GM23248 (cell line): ENCODE measurements around the gene AMBRA1.

ENCODE experiments used
- EZH2 ChIP-seq: fragments of 200-600 bp; sonication (generic); IDR thresholded peaks from 2 replicates; pipeline ENCODE4 v1.6.1; 2018; ENCODE audit warnings: antibody characterized with exemption, mild to moderate bottlenecking; ENCODE audit not compliant: insufficient read depth, poor library complexity, severe bottlenecking
- EZH2phosphoT487 ChIP-seq: fragments of 200-600 bp; sonication (generic); IDR thresholded peaks from 2 replicates; pipeline ENCODE4 v1.6.1; 2018; ENCODE audit warnings: antibody characterized with exemption, moderate library complexity, mild to moderate bottlenecking, low read depth; ENCODE audit not compliant: insufficient read depth

- TF ChIP-seq EZH2 (no peak), EZH2phosphoT487 (no peak)
Measured at GRCh38 chr11:46377831-46378230, 216.0 kb downstream of the AMBRA1 start.
